Brain microvascular endothelial cell (primary cell): ENCODE data around the gene ZNF407.
A peak's percentile ranks its signal among the peaks of the same experiment; 100 is the strongest.

Experiments
- DNase-seq: peaks from one replicate; pipeline ENCODE4 v3.0.0-alpha.2; 2020
- H3K27ac ChIP-seq: fragments of 250-450 bp; sonication (Bioruptor Pico); 2 replicates; pipeline ENCODE4 v1.5.1; 2020; ENCODE audit warnings: mild to moderate bottlenecking, moderate library complexity
- H3K27me3 ChIP-seq: fragments of 250-450 bp; sonication (Bioruptor Pico); replicated peaks from 2 replicates; pipeline ENCODE4 v1.5.1; 2020; ENCODE audit warnings: mild to moderate bottlenecking
- H3K36me3 ChIP-seq: fragments of 250-450 bp; sonication (Bioruptor Pico); replicated peaks from 2 replicates; pipeline ENCODE4 v1.5.1; 2020; ENCODE audit warnings: mild to moderate bottlenecking
- H3K4me3 ChIP-seq: 2 replicates; pipeline ENCODE4 v1.5.1; 2011; ENCODE audit warnings: low read depth, mild to moderate bottlenecking, control low read depth, low read length, moderate library complexity
- in situ Hi-C: cut with HindIII; loops from 2 replicates; pipeline ENCODE4 v1.10.0; 2017; ENCODE audit warnings: low sequenced_read_pairs, low pct_ligation_motif_present
- TF ChIP-seq, protein P1 (sequence below): IDR thresholded peaks from 2 replicates; pipeline ENCODE4 v1.5.1; 2011; ENCODE audit warnings: low read depth, mild to moderate bottlenecking, moderate library complexity, low read length, control low read depth, inconsistent platforms; ENCODE audit errors: missing control alignments

ZNF407 gene

DNA sequence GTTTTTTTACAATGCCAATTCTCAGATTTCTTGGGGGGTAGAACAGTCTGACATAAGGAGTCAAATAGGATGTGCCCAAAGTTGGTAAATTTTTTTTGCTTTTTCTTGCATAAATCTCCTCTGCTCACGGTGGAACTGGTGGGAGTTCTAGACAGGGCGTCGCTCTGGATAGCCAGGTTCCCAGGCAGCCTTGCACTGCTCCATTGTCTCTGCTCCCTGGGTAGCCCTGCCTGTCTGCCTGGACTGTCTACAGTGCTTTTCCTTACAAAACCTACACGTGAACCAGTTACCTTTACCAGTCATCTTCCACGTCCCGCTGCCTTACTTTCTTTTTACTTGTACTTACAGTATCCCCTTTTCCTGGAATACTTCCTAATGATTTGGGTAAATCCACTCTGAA lies 117.1 kb downstream of the ZNF407 start:
- no peak overlapping the region for H3K4me3 ChIP-seq
- in situ Hi-C loops: no loop called here
- DNase-seq: no peak
- no peak overlapping the region for H3K27ac ChIP-seq
- TF ChIP-seq, protein P1, sequence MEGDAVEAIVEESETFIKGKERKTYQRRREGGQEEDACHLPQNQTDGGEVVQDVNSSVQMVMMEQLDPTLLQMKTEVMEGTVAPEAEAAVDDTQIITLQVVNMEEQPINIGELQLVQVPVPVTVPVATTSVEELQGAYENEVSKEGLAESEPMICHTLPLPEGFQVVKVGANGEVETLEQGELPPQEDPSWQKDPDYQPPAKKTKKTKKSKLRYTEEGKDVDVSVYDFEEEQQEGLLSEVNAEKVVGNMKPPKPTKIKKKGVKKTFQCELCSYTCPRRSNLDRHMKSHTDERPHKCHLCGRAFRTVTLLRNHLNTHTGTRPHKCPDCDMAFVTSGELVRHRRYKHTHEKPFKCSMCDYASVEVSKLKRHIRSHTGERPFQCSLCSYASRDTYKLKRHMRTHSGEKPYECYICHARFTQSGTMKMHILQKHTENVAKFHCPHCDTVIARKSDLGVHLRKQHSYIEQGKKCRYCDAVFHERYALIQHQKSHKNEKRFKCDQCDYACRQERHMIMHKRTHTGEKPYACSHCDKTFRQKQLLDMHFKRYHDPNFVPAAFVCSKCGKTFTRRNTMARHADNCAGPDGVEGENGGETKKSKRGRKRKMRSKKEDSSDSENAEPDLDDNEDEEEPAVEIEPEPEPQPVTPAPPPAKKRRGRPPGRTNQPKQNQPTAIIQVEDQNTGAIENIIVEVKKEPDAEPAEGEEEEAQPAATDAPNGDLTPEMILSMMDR: no peak
- no peaks in the 10 kb centered on the region for H3K27me3 ChIP-seq
- H3K36me3 ChIP-seq: no peaks in the 10 kb centered on the region

DNA sequence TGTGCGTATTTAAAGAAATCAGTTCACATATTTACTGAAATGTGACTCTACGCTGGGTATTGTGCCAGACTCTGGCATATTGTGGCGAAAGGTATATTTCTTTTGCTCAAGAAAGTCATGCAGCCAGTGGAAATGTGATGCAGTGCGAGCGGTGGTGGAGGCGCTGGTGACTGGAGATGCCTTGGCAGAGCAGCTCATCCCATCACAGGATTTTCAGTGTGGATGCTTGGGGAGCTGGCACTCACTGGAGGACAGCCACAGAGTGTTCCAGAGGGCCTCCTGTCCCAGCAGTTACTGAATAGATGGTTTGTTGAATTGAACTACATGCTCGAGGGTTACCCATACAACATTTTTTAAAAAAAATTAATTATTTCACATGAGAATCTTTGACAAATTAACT lies 117.6 kb downstream of the ZNF407 start:
- no peak overlapping the region for H3K27ac ChIP-seq
- in situ Hi-C loops: no loop called here
- TF ChIP-seq, protein P1: no peak
- DNase-seq: no peak
- H3K27me3 ChIP-seq: no peaks in the 10 kb centered on the region
- H3K4me3 ChIP-seq: no peak overlapping the region
- H3K36me3 ChIP-seq: no peaks in the 10 kb centered on the region

DNA sequence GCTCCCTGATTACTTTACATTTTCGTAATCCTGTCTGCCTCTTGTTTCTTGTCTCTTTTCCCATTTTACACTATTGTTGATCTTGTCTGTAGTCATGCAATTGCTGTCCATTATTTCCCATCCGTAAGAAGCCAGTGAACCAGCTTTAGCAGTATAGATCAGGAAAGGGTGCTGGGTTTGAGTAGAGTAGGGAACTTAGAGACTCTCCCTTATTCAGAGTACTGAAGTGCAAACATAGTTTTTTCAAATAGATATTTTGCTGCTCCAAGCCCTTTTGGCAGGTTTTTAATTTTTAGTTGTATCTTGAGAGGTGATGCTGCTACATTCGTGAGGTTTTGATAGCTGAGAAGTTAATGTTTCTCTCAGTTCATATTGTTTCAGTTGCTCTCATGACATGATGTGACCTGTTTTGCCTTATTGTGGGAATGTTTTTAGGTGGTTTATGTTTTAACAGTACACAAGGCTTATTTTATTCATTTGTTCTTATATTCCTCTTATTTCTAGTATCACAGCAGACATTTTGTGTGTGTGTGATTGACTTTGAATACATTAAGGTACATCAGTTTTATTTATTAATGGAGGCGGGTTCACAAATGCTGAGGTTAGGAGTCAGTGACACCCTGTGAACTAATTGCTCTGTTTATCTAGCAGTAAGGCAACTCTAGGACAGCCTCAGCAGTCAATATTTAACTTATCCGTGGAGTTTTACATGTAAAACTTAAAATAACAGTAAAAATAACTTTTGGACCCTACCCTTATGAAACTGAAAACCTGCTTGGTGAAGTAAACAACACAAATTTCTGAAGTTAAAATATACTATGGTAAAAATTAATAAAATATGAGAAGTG lies 118.4 kb downstream of the ZNF407 start:
- no peak overlapping the region for H3K27ac ChIP-seq
- no peaks in the 10 kb centered on the region for H3K27me3 ChIP-seq
- DNase-seq: no peak
- no peaks in the 10 kb centered on the region for H3K36me3 ChIP-seq
- TF ChIP-seq, protein P1: no peak
- in situ Hi-C loops: no loop called here
- no peak overlapping the region for H3K4me3 ChIP-seq

DNA sequence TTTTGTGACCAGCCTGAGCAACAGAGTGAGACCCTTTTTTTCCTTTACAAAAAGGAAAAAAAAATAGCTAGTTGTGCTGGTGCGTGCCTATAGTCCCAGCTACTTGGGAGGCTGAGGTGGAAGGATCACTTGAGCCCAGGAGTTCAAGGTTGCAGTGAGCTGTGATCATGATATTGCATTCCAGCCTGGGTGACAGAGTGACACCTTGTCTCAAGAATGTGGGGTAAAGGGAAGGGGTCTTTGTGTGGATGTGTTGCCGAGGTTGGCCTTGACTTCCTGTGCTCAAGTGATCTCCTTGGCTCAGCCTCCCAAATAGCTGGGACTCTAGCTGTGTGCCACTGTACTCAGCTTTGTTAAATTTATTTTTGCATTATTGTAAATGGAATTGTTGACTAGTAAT lies 120.6 kb downstream of the ZNF407 start:
- TF ChIP-seq, protein P1: no peak
- no peak for DNase-seq
- Histone ChIP-seq H3K36me3 (no peaks in the 10 kb centered on the region), H3K27me3 (no peaks in the 10 kb centered on the region), H3K27ac (no peak overlapping the region), H3K4me3 (no peak overlapping the region)
- in situ Hi-C loops: no loop called here

DNA sequence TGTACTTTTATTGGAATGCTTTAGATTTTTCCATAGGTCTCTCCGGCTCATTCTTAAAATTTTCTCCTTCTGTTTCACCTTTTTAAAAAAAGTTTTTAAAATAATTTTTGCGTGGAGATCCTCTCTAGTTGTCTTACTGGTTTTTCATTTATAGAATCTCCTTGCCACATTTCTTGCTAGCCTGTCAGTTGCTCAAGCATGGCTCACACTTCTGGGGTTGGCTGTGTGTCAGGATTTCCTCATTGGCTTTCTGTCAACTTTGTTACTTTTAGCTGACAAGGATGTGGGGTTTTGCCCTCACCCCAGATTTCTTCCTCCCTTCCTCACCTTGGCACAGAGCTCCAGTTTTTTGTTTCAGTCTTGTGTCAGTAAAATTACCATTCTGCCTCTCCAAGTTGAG lies 124.6 kb downstream of the ZNF407 start:
- Histone ChIP-seq H3K4me3 (no peak overlapping the region), H3K27ac (no peak overlapping the region), H3K36me3 (no peaks in the 10 kb centered on the region), H3K27me3 (no peaks in the 10 kb centered on the region)
- TF ChIP-seq, protein P1: no peak
- peak; percentile 9 for DNase-seq
- in situ Hi-C loops: no loop called here

DNA sequence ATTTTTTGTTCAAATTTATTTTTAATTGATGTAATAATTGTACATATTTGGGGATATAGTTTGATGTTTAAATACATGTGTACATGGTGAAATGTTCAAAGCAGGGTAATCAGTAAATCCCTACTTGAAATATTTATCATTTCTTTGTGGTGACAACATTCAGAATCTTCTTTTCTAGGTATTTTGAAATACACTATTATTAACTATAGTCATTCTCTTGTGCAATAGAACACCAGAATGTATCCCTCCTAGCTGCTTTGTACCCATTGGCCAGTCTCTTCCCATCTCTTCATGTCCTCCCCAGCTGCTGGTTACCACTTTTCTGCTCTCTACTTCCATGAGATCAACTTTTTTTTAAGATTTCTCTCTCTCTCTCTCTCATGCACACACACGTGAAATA lies 126.5 kb downstream of the ZNF407 start:
- in situ Hi-C loops: no loop called here
- TF ChIP-seq, protein P1: no peak
- H3K27me3 ChIP-seq: no peaks in the 10 kb centered on the region
- DNase-seq: peak; percentile 20
- no peaks in the 10 kb centered on the region for H3K36me3 ChIP-seq
- H3K4me3 ChIP-seq: no peak overlapping the region
- no peak overlapping the region for H3K27ac ChIP-seq
